Spleen (tissue), 7 donors: ENCODE data around the gene CFAP20.
"Not testable (repeated sequence)": the region's sequence is repeated elsewhere in the genome, so short reads cannot be mapped to it uniquely, and the experiment has no call there.

Experiments
- CTCF ChIP-seq, 11 experiments: fragments of 200-600 bp in 7 of 11; fragments of 450-650 bp in 4 of 11; sonication (generic) in 4 of 11; IDR thresholded peaks in 8 of 11; conservative IDR thresholded peaks in 3 of 11; 1 replicate in 7 of 11; 2 replicates in 4 of 11; pipeline versions ENCODE4 v1.4.0 to v1.8.0; 2016 to 2021; ENCODE audit warnings: antibody characterized with exemption in 11 of 11, inconsistent platforms in 4 of 11, mild to moderate bottlenecking in 1 of 11
- POLR2A ChIP-seq, 3 donors: fragments of 450-650 bp; IDR thresholded peaks; one replicate each; pipeline ENCODE4 v1.5.1; 2017; ENCODE audit warnings: antibody characterized with exemption in 3 of 3, mild to moderate bottlenecking in 1 of 3
- donor health status: DM: no; HTN: no; CAD: no; lungs with moderate emphysema.
- donor health status: DM: no; HTN: no; CAD: no.
- donor health status: DM: no; HTN: no; CAD: no.

- TF ChIP-seq CTCF (IDR thresholded peaks at IDR 0.05 in 8 of 11, conservative IDR thresholded peaks at IDR 0.05 in 3 of 11); POLR2A (IDR thresholded peaks at IDR 0.05): not testable (repeated sequence)
Measured at GRCh38 chr16:58072134-58072533, 57.0 kb downstream of the CFAP20 start.
